ENCODE data around the gene TTC33. TPM values are rescaled to one million over a fixed set of nuclear protein-coding genes. Genes with fewer than 3 reads are reported as not detected.

TTC33 gene
- total and polyA plus RNA-seq, 2 of the 4 experiments (the other 2 are of a cell fraction): 3.1 to 8.1 TPM

DNA sequence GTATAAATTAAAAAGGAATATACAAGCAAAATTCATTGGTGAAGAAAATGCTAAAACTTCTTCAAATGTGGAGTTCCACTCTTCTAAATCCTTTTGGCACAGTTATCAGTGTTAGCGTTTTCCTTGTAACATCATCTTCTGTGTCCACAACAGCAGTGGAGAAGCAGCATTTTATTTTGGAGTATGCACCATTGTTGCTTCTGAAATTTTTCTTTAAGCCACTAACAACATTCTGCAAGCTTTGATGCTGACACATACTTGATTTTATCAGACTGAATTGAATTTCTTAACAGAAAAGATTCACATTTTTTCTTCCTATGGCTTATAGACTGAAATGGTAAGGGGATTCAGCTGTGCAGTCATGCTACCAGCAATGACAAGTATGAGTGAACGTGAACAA lies 136.8 kb downstream of the TTC33 start:
- DNase-seq: no peak
- Histone ChIP-seq H2BK120ac (ENCODE audit: low read depth, low read length) (no peak overlapping the region), H3K79me1 (ENCODE audit: low read depth in 1 of 2, low read length in 2 of 2) (no peaks in the 10 kb centered on the region), H3K4me3 (ENCODE audit: insufficient read depth, low read depth, low read length) (no peak overlapping the region), H3K27ac (ENCODE audit: insufficient read depth, low read length) (no peak overlapping the region), H2AK9ac (replicated peaks; ENCODE audit: low read depth, low read length, poor library complexity) (no peak overlapping the region), H3K18ac (ENCODE audit: low read depth, low read length) (no peak overlapping the region), H2AK5ac (ENCODE audit: low read depth, low read length) (no peak overlapping the region), H3K9me1 (ENCODE audit: insufficient read depth, low read length) (no peaks in the 10 kb centered on the region), H2BK5ac (ENCODE audit: low read depth, low read length, poor library complexity, severe bottlenecking) (no peak overlapping the region), H4K8ac (ENCODE audit: low read depth in 2 of 2, low read length in 2 of 2) (no peak overlapping the region), H3K9me3 (ENCODE audit: control insufficient read depth, insufficient read depth, low read length) (no peaks in the 10 kb centered on the region), H3K4me1 (ENCODE audit: control insufficient read depth, insufficient read depth, low read length) (peaks cover 2% of the 10 kb centered on the region; the same call in 1 of the 2 replicates), H4K5ac (ENCODE audit: low read depth, low read length) (no peak overlapping the region), H3K23ac (ENCODE audit: low read depth, low read length) (no peak overlapping the region), H2AFZ (replicated peaks; ENCODE audit: low read length, poor library complexity) (no peak overlapping the region), H3K4ac (ENCODE audit: low read depth, low read length) (no peak overlapping the region), H3K9ac (ENCODE audit: low read depth, low read length) (no peak overlapping the region), H2BK15ac (ENCODE audit: low read depth, low read length) (no peak overlapping the region), H3K36me3 (ENCODE audit: control insufficient read depth, insufficient read depth, low read length) (no peaks in the 10 kb centered on the region), H4K20me1 (ENCODE audit: insufficient read depth, low read length) (no peaks in the 10 kb centered on the region), H3K14ac (replicated peaks; ENCODE audit: low read depth, low read length) (no peak overlapping the region), H3K56ac (ENCODE audit: extremely low read depth, insufficient read depth, low read length) (no peak overlapping the region), H4K91ac (ENCODE audit: insufficient read depth, low read depth, low read length) (no peak overlapping the region), H2BK20ac (ENCODE audit: low read depth, low read length) (no peak overlapping the region), H3K4me2 (ENCODE audit: low read depth, low read length) (no peak overlapping the region), H3K27me3 (ENCODE audit: control insufficient read depth, insufficient read depth, low read length) (no peaks in the 10 kb centered on the region)
- TF ChIP-seq, protein P1, sequence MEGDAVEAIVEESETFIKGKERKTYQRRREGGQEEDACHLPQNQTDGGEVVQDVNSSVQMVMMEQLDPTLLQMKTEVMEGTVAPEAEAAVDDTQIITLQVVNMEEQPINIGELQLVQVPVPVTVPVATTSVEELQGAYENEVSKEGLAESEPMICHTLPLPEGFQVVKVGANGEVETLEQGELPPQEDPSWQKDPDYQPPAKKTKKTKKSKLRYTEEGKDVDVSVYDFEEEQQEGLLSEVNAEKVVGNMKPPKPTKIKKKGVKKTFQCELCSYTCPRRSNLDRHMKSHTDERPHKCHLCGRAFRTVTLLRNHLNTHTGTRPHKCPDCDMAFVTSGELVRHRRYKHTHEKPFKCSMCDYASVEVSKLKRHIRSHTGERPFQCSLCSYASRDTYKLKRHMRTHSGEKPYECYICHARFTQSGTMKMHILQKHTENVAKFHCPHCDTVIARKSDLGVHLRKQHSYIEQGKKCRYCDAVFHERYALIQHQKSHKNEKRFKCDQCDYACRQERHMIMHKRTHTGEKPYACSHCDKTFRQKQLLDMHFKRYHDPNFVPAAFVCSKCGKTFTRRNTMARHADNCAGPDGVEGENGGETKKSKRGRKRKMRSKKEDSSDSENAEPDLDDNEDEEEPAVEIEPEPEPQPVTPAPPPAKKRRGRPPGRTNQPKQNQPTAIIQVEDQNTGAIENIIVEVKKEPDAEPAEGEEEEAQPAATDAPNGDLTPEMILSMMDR (conservative IDR thresholded peaks at IDR 0.05; ENCODE audit: low read depth, low read length): no peak
- TF ChIP-seq CEBPB (IDR thresholded peaks at IDR 0.05; ENCODE audit: low read depth, low read length): no peak
- no peak for TF ChIP-seq NFE2L2 (IDR thresholded peaks at IDR 0.05; ENCODE audit: low read depth, low read length)
- no peak for TF ChIP-seq RAD21 (IDR thresholded peaks at IDR 0.05; ENCODE audit: low read length)
- TF ChIP-seq BHLHE40 (IDR thresholded peaks at IDR 0.05; ENCODE audit: low read depth, low read length): no peak
- no peak for TF ChIP-seq RCOR1 (IDR thresholded peaks at IDR 0.05; ENCODE audit: insufficient replicate concordance, low read length)
- TF ChIP-seq, protein P2, sequence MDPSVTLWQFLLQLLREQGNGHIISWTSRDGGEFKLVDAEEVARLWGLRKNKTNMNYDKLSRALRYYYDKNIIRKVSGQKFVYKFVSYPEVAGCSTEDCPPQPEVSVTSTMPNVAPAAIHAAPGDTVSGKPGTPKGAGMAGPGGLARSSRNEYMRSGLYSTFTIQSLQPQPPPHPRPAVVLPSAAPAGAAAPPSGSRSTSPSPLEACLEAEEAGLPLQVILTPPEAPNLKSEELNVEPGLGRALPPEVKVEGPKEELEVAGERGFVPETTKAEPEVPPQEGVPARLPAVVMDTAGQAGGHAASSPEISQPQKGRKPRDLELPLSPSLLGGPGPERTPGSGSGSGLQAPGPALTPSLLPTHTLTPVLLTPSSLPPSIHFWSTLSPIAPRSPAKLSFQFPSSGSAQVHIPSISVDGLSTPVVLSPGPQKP (IDR thresholded peaks at IDR 0.05; ENCODE audit: borderline replicate concordance, low read depth, low read length): no peak
- TF ChIP-seq CHD1 (IDR thresholded peaks at IDR 0.05; ENCODE audit: low read depth, low read length): no peak
- TF ChIP-seq SMC3 (IDR thresholded peaks at IDR 0.05; ENCODE audit: low read depth, low read length): no peak
- no peak for TF ChIP-seq MAFK (IDR thresholded peaks at IDR 0.05; ENCODE audit: low read depth, low read length)
- TF ChIP-seq MAZ (IDR thresholded peaks at IDR 0.05; ENCODE audit: borderline replicate concordance, low read depth, low read length): no peak
- TF ChIP-seq POLR2A (IDR thresholded peaks at IDR 0.05; ENCODE audit: low read depth, low read length): no peak
- no peak for TF ChIP-seq RFX5 (IDR thresholded peaks at IDR 0.05; ENCODE audit: low read depth, low read length)
- TF ChIP-seq, protein P3, sequence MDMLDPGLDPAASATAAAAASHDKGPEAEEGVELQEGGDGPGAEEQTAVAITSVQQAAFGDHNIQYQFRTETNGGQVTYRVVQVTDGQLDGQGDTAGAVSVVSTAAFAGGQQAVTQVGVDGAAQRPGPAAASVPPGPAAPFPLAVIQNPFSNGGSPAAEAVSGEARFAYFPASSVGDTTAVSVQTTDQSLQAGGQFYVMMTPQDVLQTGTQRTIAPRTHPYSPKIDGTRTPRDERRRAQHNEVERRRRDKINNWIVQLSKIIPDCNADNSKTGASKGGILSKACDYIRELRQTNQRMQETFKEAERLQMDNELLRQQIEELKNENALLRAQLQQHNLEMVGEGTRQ (IDR thresholded peaks at IDR 0.05; ENCODE audit: low read depth, low read length): no peak
- POLR2A ChIA-PET (ENCODE audit: unreplicated experiment): no interaction called here
- BruUV-seq (replicated peaks): no TSS peak
- dilution Hi-C loops (cut with HindIII; ENCODE audit: low sequenced_read_pairs, unreplicated experiment) (no loop called here), intact Hi-C loops (cut with micrococcal nuclease) (no loop called here), in situ Hi-C loops (cut with MboI; ENCODE audit: low sequenced_read_pairs) (no loop called here)
- no peak for ATAC-seq (ENCODE audit: low read depth)
- WGBS, 2 experiments (ENCODE audit: extremely low coverage in 2 of 2, insufficient read length in 1 of 2): 60% methylated on average over 1 of the region's 2 CpGs; no CpG with 5 or more reads in 1 of the 2 experiments
- CTCF ChIA-PET: interaction anchor here (1.1 kb wide), 2 partner anchors 21 to 35 kb away, joined by 3 read pairs; no protein-coding TSS in a partner anchor

Data from IMR-90 (cell line).